Upper lobe of left lung (tissue), 6 donors: Measurements from ENCODE around the gene ITGA1. TPM values are rescaled to one million over a fixed set of nuclear protein-coding genes. Genes with fewer than 3 reads are reported as not detected.

ENCODE experiments used
- ATAC-seq, 2 donors: fragments of 200-7000 bp; cut with Tn5 transposase; one replicate each; pipeline ENCODE4 v1.9.1; 2022; ENCODE audit warnings: mild to moderate bottlenecking in 2 of 2, moderate library complexity in 2 of 2; ENCODE audit not compliant: low FRiP score in 2 of 2
- DNase-seq, 2 donors: peaks; one replicate each; pipeline ENCODE4 v3.0.0-alpha.2; 2019 to 2020
- H3K27ac ChIP-seq, 4 donors: fragments of 200-600 bp; sonication (generic); one replicate each; pipeline ENCODE4 v1.5.1; 2016 to 2019
- H3K27me3 ChIP-seq, 4 donors: fragments of 200-600 bp; sonication (generic); one replicate each; pipeline ENCODE4 v1.5.1; 2017 to 2019
- H3K36me3 ChIP-seq, 4 donors: fragments of 200-600 bp; sonication (generic); one replicate each; pipeline ENCODE4 v1.5.1; 2016 to 2019
- H3K4me1 ChIP-seq, 4 donors: fragments of 200-600 bp; sonication (generic); one replicate each; pipeline ENCODE4 v1.5.1; 2018 to 2019
- H3K4me3 ChIP-seq, 4 donors: fragments of 200-600 bp; sonication (generic); one replicate each; pipeline ENCODE4 v1.5.1; 2017 to 2019; ENCODE audit warnings: mild to moderate bottlenecking in 2 of 4, moderate library complexity in 1 of 4
- H3K9me3 ChIP-seq, 4 donors: fragments of 200-600 bp; sonication (generic); one replicate each; pipeline ENCODE4 v1.5.1; 2018 to 2019
- CTCF ChIP-seq, 6 experiments: fragments of 450-650 bp in 4 of 6; fragments of 200-600 bp in 2 of 6; sonication (generic) in 2 of 6; IDR thresholded peaks; one replicate each; pipeline ENCODE4 v1.5.1; 2016 to 2019; ENCODE audit warnings: antibody characterized with exemption in 6 of 6
- EP300 ChIP-seq, 4 donors: sonication (generic); formaldehyde crosslinking; IDR thresholded peaks; one replicate each; pipeline ENCODE4 v1.5.1; 2017; ENCODE audit warnings: antibody characterized with exemption in 4 of 4, control low read depth in 2 of 4
- POLR2A ChIP-seq, 4 donors: fragments of 450-650 bp; IDR thresholded peaks; one replicate each; pipeline ENCODE4 v1.5.1; 2016 to 2017; ENCODE audit warnings: antibody characterized with exemption in 4 of 4, mild to moderate bottlenecking in 2 of 4
- POLR2AphosphoS5 ChIP-seq, 2 donors: sonication (generic); formaldehyde crosslinking; IDR thresholded peaks; one replicate each; pipeline ENCODE4 v1.5.1; 2017; ENCODE audit warnings: antibody characterized with exemption in 2 of 2
- WGBS, 2 donors: methylation state at CpG; one replicate each; pipeline ENCODE4 v1.1.5; 2017 to 2018; 5-methylcytosine and 5-hydroxymethylcytosine counted together
- total RNA-seq, 6 donors: library from RNA; depleted of rRNA in 4 of 6; stranded (reverse); fragments of >200 nt in 4 of 6; gene quantifications; one replicate each; pipeline versions ENCODE4 v1.1.0 to v1.2.1, GENCODE V29; 2016 to 2021
- donor health status: DM: no; HTN: no; CAD: no; lungs with moderate emphysema.
- donor health status: DM: no; HTN: yes; CAD: no; lungs with severe emphysema.

The ITGA1 gene
- total RNA-seq, 6 donors from 2014 or later = 19.9 to 134 (median 60.8) TPM

DNA sequence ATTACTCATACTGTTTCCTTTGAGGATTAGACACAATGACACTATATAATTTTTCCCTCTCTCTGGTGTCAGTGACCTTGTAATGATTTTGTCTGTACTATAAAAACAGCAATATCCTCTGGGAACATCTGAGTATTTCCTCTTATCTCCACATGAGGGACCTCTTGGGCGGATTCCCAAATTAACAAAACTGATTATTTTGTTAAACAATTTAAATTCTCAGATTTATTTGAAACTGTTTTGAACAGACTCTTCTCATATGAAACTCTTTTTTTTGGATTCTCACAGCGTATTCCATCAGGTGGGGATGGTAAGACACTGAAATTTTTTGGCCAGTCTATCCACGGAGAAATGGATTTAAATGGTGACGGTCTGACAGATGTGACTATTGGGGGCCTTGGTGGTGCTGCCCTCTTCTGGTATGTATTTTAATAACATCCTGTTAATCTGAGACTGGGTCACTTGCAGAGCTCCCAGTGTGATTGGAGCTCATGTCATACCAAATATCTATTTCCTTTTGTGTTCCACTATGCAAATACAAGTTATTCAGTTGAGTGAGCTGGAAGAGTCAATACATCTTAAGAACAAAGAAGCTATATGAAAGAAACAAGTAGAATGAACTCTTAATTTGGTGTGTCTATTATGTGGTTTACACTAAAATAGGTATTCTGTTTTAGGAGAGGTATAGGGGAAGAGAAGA is 127.6 kb downstream of the ITGA1 start:
- WGBS, 2 donors = 8 to 9% methylated on average over 4 of the region's 4 CpGs
- Histone ChIP-seq H3K4me1 (peaks cover 0 to 6% (median 5%) of the 10 kb centered on the region in 4 donors), H3K27me3 (no peaks in the 10 kb centered on the region), H3K27ac (peak overlapping the region in 2 of 4 donors; percentile 2 to 18), H3K4me3 (peak overlapping the region in 2 of 4 donors; percentile 28 to 30), H3K9me3 (no peaks in the 10 kb centered on the region), H3K36me3 (peaks cover 0 to 20% (median 1%) of the 10 kb centered on the region in 4 donors)
- ATAC-seq (peak; percentile 84 to 97), DNase-seq (peak in 1 of 2 donors; percentile 42)
- no peak for TF ChIP-seq POLR2AphosphoS5 (IDR thresholded peaks at IDR 0.05)
- peak in 1 of 4 donors; percentile 25 for TF ChIP-seq POLR2A (IDR thresholded peaks at IDR 0.05)
- TF ChIP-seq CTCF (IDR thresholded peaks at IDR 0.05) = peak; percentile 53 to 74 (median 64)

GRCh38 chr5:52920929-52921328 is 133.2 kb downstream of the ITGA1 start:
- Histone ChIP-seq H3K9me3 (no peaks in the 10 kb centered on the region), H3K36me3 (peaks cover 0 to 55% (median 1%) of the 10 kb centered on the region in 4 donors)
- no peak for DNase-seq

GRCh38 chr5:52922384-52922783 is 134.7 kb downstream of the ITGA1 start:
- DNase-seq (peak in 1 of 2 donors; percentile 75), ATAC-seq (peak; percentile 56 to 82)
- peaks cover 0 to 52% (median 1%) of the 10 kb centered on the region in 4 donors for H3K36me3 ChIP-seq
- H3K9me3 ChIP-seq = no peaks in the 10 kb centered on the region
- peak in 2 of 6 experiments; percentile 9 to 18 for TF ChIP-seq CTCF (IDR thresholded peaks at IDR 0.05)
- no peak for TF ChIP-seq POLR2A (IDR thresholded peaks at IDR 0.05)
- no peak for TF ChIP-seq EP300 (IDR thresholded peaks at IDR 0.05)
- peak in 1 of 2 donors; percentile 42 for TF ChIP-seq POLR2AphosphoS5 (IDR thresholded peaks at IDR 0.05)
- H3K27me3 ChIP-seq = no peaks in the 10 kb centered on the region
- H3K4me1 ChIP-seq = no peaks in the 10 kb centered on the region
- WGBS, 2 donors = 55 to 59% methylated on average over 2 of the region's 2 CpGs
- H3K4me3 ChIP-seq = no peak overlapping the region
- no peak overlapping the region for H3K27ac ChIP-seq

More at GRCh38 chr5:52920929-52921328, 133.2 kb downstream of the ITGA1 start:
- WGBS, 2 donors = 86 to 91% methylated on average over 2 of the region's 2 CpGs
- TF ChIP-seq POLR2AphosphoS5 (IDR thresholded peaks at IDR 0.05) (no peak), EP300 (IDR thresholded peaks at IDR 0.05) (no peak), CTCF (IDR thresholded peaks at IDR 0.05) (no peak), POLR2A (IDR thresholded peaks at IDR 0.05) (no peak)
- no peak overlapping the region for H3K4me3 ChIP-seq
- H3K27ac ChIP-seq = no peak overlapping the region
- no peaks in the 10 kb centered on the region for H3K4me1 ChIP-seq
- ATAC-seq = no peak
- no peaks in the 10 kb centered on the region for H3K27me3 ChIP-seq

GRCh38 chr5:52924456-52924855 is 136.7 kb downstream of the ITGA1 start:
- 81 to 88% methylated on average over 8 of the region's 8 CpGs for WGBS, 2 donors
- H3K36me3 ChIP-seq = peaks cover 0 to 50% (median 0%) of the 10 kb centered on the region in 4 donors
- no peak overlapping the region for H3K27ac ChIP-seq
- H3K4me3 ChIP-seq = no peak overlapping the region
- H3K9me3 ChIP-seq = no peaks in the 10 kb centered on the region
- no peak for ATAC-seq
- H3K4me1 ChIP-seq = no peaks in the 10 kb centered on the region
- no peak for TF ChIP-seq POLR2A (IDR thresholded peaks at IDR 0.05)
- TF ChIP-seq EP300 (IDR thresholded peaks at IDR 0.05) = no peak
- TF ChIP-seq CTCF (IDR thresholded peaks at IDR 0.05) = no peak
- TF ChIP-seq POLR2AphosphoS5 (IDR thresholded peaks at IDR 0.05) = no peak
- no peak for DNase-seq
- no peaks in the 10 kb centered on the region for H3K27me3 ChIP-seq
